Ovary (tissue), 3 donors: Measurements from ENCODE around the gene WSB1.

Experiments used
- CTCF ChIP-seq, 3 donors: fragments of 450-650 bp in 2 of 3; fragments of 200-600 bp in 1 of 3; IDR thresholded peaks; one replicate each; pipeline versions ENCODE4 v1.5.1 to v1.8.0; 2016 to 2022; ENCODE audit warnings: antibody characterized with exemption in 3 of 3, mild to moderate bottlenecking in 1 of 3
- EP300 ChIP-seq: sonication (generic); formaldehyde crosslinking; IDR thresholded peaks from one replicate; pipeline ENCODE4 v1.6.1; 2017; ENCODE audit warnings: antibody characterized with exemption
- POLR2A ChIP-seq: fragments of 450-650 bp; IDR thresholded peaks from one replicate; pipeline ENCODE4 v1.6.1; 2017; ENCODE audit warnings: antibody characterized with exemption, mild to moderate bottlenecking, moderate library complexity
- donor health status: DM: no; HTN: no; CAD: no.

DNA sequence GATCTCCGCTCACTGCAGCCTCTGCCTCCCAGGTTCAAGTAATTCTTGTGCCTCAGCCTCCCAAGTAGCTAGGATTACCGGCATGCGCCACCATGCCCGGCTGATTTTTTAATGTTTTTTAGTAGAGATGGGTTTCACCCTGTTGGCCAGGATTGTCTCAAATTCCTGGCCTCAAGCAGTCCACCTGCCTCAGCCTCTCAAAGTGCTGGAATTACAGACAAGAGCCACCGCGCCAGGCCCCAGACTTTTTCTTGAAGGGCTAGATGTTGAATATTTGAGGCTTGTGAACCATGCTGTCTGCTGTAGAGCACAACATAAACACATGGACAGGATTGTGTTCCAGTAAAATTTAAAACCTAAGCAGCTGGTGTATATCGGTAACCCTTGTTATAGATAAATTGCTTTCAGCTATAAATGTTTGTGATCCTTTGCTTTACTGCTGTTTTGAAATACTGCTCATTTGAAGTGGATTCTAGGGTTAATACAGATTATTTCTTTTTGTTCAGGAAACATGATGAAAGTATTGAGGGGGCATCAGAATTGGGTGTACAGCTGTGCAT lies 12.4 kb downstream of the WSB1 start:
- TF ChIP-seq CTCF (IDR thresholded peaks at IDR 0.05) (no peak), POLR2A (no peak), EP300 (no peak)
